Tibial nerve (tissue), 4 donors: ENCODE results near the gene SUPT3H.

ENCODE experiments used
- CTCF ChIP-seq, 5 experiments: fragments of 200-600 bp in 3 of 5; fragments of 450-650 bp in 2 of 5; sonication (generic) in 3 of 5; IDR thresholded peaks; one replicate each; pipeline ENCODE4 v1.5.1; 2016 to 2019; ENCODE audit warnings: antibody characterized with exemption in 5 of 5, mild to moderate bottlenecking in 3 of 5, moderate library complexity in 2 of 5
- EP300 ChIP-seq, 2 donors: sonication (generic); formaldehyde crosslinking; IDR thresholded peaks; one replicate each; pipeline ENCODE4 v1.6.1; 2017; ENCODE audit warnings: antibody characterized with exemption in 2 of 2, mild to moderate bottlenecking in 1 of 2

- TF ChIP-seq CTCF (IDR thresholded peaks at IDR 0.05) (no peak), EP300 (IDR thresholded peaks at IDR 0.05) (no peak)
Measured at GRCh38 chr6:45253453-45253852, 124.3 kb downstream of the SUPT3H start.
